Articular chondrocyte of knee joint (primary cell): ENCODE data around the gene SDHA. TPM values are rescaled to one million over a fixed set of nuclear protein-coding genes. Genes with fewer than 3 reads are reported as not detected.

Source experiments
- total RNA-seq: library from RNA; depleted of rRNA; stranded (reverse); fragments of >200 nt; gene quantifications from 2 replicates; pipeline ENCODE4 v1.2.3, GENCODE V29; 2012

Gene SDHA
- 95.6 and 112 TPM in 2 replicates for total RNA-seq

GRCh38 chr5:217494-218456 lies at the start of gene SDHA, which contains the start of gene CCDC127:
SDHA (plus strand) TSS chr5:218320; CDS start chr5:218356, 36 bp downstream.
CCDC127 (minus strand) TSS chr5:218153; CDS start chr5:216849, 1,304 bp downstream.

GRCh38 chr5:191036-191948 lies 26.8 kb upstream of the SDHA start, which contains the start of gene LRRC14B:
LRRC14B (plus strand) TSS chr5:191495; CDS start chr5:191539, 44 bp downstream.

Other genes with a start within 250 kb of the SDHA start
- gene PLEKHG4B, start 126.2 kb upstream of the SDHA start, total RNA-seq, result under 0.01 TPM in 2 replicates
- not detected in 2 replicates for gene LRRC14B, start 26.8 kb upstream of the SDHA start, total RNA-seq
- gene CCDC127, start 167 bp upstream of the SDHA start, total RNA-seq, result 8.1 and 8.2 TPM in 2 replicates
- gene PDCD6, start 53.3 kb downstream of the SDHA start, total RNA-seq, result 68.6 and 81.8 TPM in 2 replicates
- gene AHRR, start 103.4 kb downstream of the SDHA start, total RNA-seq, result 20.1 and 21.1 TPM in 2 replicates
- 37.1 and 37.9 TPM in 2 replicates for gene EXOC3, start 224.9 kb downstream of the SDHA start, total RNA-seq